ENCODE data around the gene MLF1. TPM values are rescaled to one million over a fixed set of nuclear protein-coding genes. Genes with fewer than 3 reads are reported as not detected.
A peak's percentile ranks its signal among the peaks of the same experiment; 100 is the strongest.

The MLF1 gene
- total RNA-seq, 1 experiment from 2014 or later = 55.5 TPM

- Histone ChIP-seq H2AFZ (no peak overlapping the region), H3K9me2 (ENCODE audit: insufficient read depth) (no peaks in the 10 kb centered on the region), H3K27me3 (ENCODE audit: insufficient read depth, low read depth) (no peaks in the 10 kb centered on the region), H3K36me3 (ENCODE audit: low read depth) (peaks cover 14% of the 10 kb centered on the region), H3K27ac (no peak overlapping the region), H3K4me2 (no peak overlapping the region), H3K9me3 (ENCODE audit: insufficient read depth, low read depth) (no peaks in the 10 kb centered on the region), H3K4me1 (replicated peaks; ENCODE audit: insufficient read depth) (peaks cover 16% of the 10 kb centered on the region), H3K79me2 (ENCODE audit: low read depth) (peaks cover 33% of the 10 kb centered on the region), H3F3A (ENCODE audit: insufficient read depth, low read depth) (no peaks in the 10 kb centered on the region), H4K20me1 (ENCODE audit: insufficient read depth) (0 out of 2 replicates have a peak, but pooled peaks cover 3% of the 10 kb centered on the region), H3K4me3 (no peak overlapping the region)
- DNase-seq = no peak
- ChIA-PET POLR2A (ENCODE audit: unreplicated experiment) (interaction anchor here (0.5 kb wide), 1 partner anchor 72 kb away, joined by 5 read pairs; the partner anchor contains the start of gene MLF1), CTCF (no interaction called here)
- intact Hi-C loops (cut with micrococcal nuclease; ENCODE audit: unreplicated experiment) = loop anchor here (5.0 to 10.0 kb wide), 3 partner anchors 70 to 1028 kb away; partner anchors contain the start of gene MLF1
- BruUV-seq (replicated peaks) = no TSS peak
- TF ChIP-seq EZH2 (IDR thresholded peaks at IDR 0.05; ENCODE audit: low read depth) = no peak
- TF ChIP-seq CTCF (conservative IDR thresholded peaks at IDR 0.05) = no peak
Measured at GRCh38 chr3:158642474-158643210, 71.6 kb downstream of the MLF1 start.

DNA sequence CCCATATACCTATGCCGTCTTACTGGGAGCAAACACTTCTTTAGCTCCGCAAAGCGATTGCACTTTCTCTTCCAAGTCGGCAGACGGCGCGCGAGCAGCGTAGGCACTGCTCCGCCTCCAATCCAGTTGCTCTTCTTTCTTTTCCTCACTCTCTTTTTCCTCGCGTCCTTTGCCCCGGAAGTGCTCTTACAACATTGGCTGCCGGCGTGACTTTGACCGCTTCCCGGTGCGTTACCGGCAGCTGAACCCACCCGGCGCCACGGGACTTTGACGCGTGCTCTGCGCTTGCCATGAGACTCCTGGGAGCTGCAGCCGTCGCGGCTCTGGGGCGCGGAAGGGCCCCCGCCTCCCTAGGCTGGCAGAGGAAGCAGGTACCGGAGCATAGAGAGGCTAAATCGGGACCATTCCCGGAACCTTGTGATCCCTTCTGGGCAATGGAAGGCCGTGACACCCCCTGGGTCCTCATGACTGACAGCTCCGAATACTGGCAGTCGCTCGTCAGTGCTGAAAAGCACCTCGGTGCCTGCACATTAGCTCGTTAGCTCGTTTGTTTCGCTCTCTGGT is 73.4 kb downstream of the MLF1 start, which contains the start of gene GFM1:
TSS of gene GFM1 (plus strand) at position 183 of the 564 bp plus-strand sequence. CDS start at position 291, 108 bp downstream.
- Histone ChIP-seq H3K36me3 (ENCODE audit: low read depth) (peaks cover 19% of the 10 kb centered on the region), H3K9me2 (ENCODE audit: insufficient read depth) (no peaks in the 10 kb centered on the region), H2AFZ (peak within 1 kb of the TSS; percentile 88), H3K9me3 (ENCODE audit: insufficient read depth, low read depth) (no peaks in the 10 kb centered on the region), H3K79me2 (ENCODE audit: low read depth) (peaks cover 38% of the 10 kb centered on the region), H3F3A (ENCODE audit: insufficient read depth, low read depth) (no peaks in the 10 kb centered on the region), H3K4me2 (peak within 1 kb of the TSS; percentile 95), H3K4me1 (replicated peaks; ENCODE audit: insufficient read depth) (peaks cover 16% of the 10 kb centered on the region), H4K20me1 (ENCODE audit: insufficient read depth) (0 out of 2 replicates have a peak, but pooled peaks cover 3% of the 10 kb centered on the region), H3K27ac (peak within 1 kb of the TSS; percentile 59), H3K4me3 (peak within 1 kb of the TSS; percentile 96), H3K27me3 (ENCODE audit: insufficient read depth, low read depth) (no peaks in the 10 kb centered on the region)
- peak; percentile 89 to 92 for DNase-seq
- ChIA-PET POLR2A (ENCODE audit: unreplicated experiment) (interaction anchor here (0.6 to 0.7 kb wide), 4 partner anchors 19 to 1103 kb away, joined by 3 to 19 read pairs (median 5); partner anchors contain the start of gene MLF1), CTCF (interaction anchor here (0.5 to 2.6 kb wide), 10 partner anchors 16 to 1112 kb away, joined by 3 to 7 read pairs (median 4); partner anchors contain the start of gene MLF1)
- TSS peak; percentile 53 for BruUV-seq (replicated peaks)
- TF ChIP-seq CTCF (conservative IDR thresholded peaks at IDR 0.05) (peak; percentile 78), EZH2 (IDR thresholded peaks at IDR 0.05; ENCODE audit: low read depth) (no peak)
- intact Hi-C loops (cut with micrococcal nuclease; ENCODE audit: unreplicated experiment) = loop anchor here (5.0 to 10.0 kb wide), 3 partner anchors 72 to 1030 kb away; partner anchors contain the start of gene MLF1

GRCh38 chr3:158649791-158650190 is 78.8 kb downstream of the MLF1 start:
- Histone ChIP-seq H3K9me2 (ENCODE audit: insufficient read depth) (no peaks in the 10 kb centered on the region), H3K4me1 (replicated peaks; ENCODE audit: insufficient read depth) (peaks cover 12% of the 10 kb centered on the region), H3K79me2 (ENCODE audit: low read depth) (peaks cover 34% of the 10 kb centered on the region), H3K27me3 (ENCODE audit: insufficient read depth, low read depth) (no peaks in the 10 kb centered on the region), H3K36me3 (ENCODE audit: low read depth) (peaks cover 51% of the 10 kb centered on the region), H3K4me2 (no peak overlapping the region), H3K9me3 (ENCODE audit: insufficient read depth, low read depth) (no peaks in the 10 kb centered on the region), H3K27ac (no peak overlapping the region), H4K20me1 (ENCODE audit: insufficient read depth) (peaks cover 2% of the 10 kb centered on the region; the same call in 1 of the 2 replicates), H3K4me3 (no peak overlapping the region), H2AFZ (no peak overlapping the region), H3F3A (ENCODE audit: insufficient read depth, low read depth) (0 out of 2 replicates have a peak, but pooled peaks cover 3% of the 10 kb centered on the region)
- BruUV-seq (replicated peaks) = no TSS peak
- DNase-seq = no peak
- ChIA-PET POLR2A (ENCODE audit: unreplicated experiment) (no interaction called here), CTCF (no interaction called here)
- intact Hi-C loops (cut with micrococcal nuclease; ENCODE audit: unreplicated experiment) = loop anchor here (10.0 kb wide), 1 partner anchor 1035 kb away; no protein-coding TSS in a partner anchor
- TF ChIP-seq EZH2 (IDR thresholded peaks at IDR 0.05; ENCODE audit: low read depth) (no peak), CTCF (conservative IDR thresholded peaks at IDR 0.05) (no peak)
